ENCODE data around the gene SNX30.

- no peak for TF ChIP-seq EZH2phosphoT487 (IDR thresholded peaks at IDR 0.05; ENCODE audit: borderline replicate concordance)
- TF ChIP-seq, protein P1, sequence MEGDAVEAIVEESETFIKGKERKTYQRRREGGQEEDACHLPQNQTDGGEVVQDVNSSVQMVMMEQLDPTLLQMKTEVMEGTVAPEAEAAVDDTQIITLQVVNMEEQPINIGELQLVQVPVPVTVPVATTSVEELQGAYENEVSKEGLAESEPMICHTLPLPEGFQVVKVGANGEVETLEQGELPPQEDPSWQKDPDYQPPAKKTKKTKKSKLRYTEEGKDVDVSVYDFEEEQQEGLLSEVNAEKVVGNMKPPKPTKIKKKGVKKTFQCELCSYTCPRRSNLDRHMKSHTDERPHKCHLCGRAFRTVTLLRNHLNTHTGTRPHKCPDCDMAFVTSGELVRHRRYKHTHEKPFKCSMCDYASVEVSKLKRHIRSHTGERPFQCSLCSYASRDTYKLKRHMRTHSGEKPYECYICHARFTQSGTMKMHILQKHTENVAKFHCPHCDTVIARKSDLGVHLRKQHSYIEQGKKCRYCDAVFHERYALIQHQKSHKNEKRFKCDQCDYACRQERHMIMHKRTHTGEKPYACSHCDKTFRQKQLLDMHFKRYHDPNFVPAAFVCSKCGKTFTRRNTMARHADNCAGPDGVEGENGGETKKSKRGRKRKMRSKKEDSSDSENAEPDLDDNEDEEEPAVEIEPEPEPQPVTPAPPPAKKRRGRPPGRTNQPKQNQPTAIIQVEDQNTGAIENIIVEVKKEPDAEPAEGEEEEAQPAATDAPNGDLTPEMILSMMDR (conservative IDR thresholded peaks at IDR 0.05; ENCODE audit: low read length) = no peak
Measured at GRCh38 chr9:112786829-112787520, 36.4 kb downstream of the SNX30 start.
